ENCODE data around the gene MX1.
A peak's percentile ranks its signal among the peaks of the same experiment; 100 is the strongest.

MX1 gene, protein sequence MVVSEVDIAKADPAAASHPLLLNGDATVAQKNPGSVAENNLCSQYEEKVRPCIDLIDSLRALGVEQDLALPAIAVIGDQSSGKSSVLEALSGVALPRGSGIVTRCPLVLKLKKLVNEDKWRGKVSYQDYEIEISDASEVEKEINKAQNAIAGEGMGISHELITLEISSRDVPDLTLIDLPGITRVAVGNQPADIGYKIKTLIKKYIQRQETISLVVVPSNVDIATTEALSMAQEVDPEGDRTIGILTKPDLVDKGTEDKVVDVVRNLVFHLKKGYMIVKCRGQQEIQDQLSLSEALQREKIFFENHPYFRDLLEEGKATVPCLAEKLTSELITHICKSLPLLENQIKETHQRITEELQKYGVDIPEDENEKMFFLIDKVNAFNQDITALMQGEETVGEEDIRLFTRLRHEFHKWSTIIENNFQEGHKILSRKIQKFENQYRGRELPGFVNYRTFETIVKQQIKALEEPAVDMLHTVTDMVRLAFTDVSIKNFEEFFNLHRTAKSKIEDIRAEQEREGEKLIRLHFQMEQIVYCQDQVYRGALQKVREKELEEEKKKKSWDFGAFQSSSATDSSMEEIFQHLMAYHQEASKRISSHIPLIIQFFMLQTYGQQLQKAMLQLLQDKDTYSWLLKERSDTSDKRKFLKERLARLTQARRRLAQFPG

DNA sequence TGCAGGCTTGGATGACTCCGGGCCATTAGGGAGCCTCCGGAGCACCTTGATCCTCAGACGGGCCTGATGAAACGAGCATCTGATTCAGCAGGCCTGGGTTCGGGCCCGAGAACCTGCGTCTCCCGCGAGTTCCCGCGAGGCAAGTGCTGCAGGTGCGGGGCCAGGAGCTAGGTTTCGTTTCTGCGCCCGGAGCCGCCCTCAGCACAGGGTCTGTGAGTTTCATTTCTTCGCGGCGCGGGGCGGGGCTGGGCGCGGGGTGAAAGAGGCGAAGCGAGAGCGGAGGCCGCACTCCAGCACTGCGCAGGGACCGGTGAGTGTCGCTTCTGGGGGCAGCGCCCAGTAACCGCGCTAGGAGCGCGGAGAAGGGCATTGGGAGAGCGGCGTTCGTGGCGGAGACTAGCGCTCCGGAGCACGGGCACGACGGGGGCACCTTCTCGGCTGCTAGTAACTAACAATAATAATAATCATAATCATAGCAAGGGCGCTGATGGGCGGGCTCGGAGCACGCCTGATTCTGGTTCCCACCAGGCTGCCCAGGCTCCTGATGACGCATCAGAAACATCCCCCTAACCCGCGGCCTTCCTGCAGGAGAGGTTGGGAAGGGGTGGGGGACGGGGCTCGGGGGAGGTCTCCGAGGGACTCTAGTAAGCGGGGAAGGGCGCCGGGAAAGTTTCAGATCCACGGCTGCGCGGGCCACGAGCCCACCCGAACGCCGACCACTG lies at the start of gene MX1:
Gene MX1, plus strand, starts transcription at position 286 of the 722 bp plus-strand sequence. CDS start 5,832 bp downstream, outside the sequence.
- DNase-seq = peak; percentile 89

DNA sequence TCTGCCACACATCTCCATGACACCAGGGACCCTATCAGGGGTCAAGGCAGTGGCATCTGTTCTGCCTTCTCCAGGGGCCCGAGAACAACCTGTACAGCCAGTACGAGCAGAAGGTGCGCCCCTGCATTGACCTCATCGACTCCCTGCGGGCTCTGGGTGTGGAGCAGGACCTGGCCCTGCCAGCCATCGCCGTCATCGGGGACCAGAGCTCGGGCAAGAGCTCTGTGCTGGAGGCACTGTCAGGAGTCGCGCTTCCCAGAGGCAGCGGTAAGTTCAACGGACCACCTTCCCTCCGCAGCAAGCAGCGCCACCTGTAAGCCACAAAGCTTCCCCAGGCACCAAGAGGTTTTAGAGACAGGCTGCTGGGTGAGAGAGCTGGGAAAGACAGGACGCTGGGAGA lies 48.3 kb upstream of the MX1 start:
- DNase-seq = no peak

DNA sequence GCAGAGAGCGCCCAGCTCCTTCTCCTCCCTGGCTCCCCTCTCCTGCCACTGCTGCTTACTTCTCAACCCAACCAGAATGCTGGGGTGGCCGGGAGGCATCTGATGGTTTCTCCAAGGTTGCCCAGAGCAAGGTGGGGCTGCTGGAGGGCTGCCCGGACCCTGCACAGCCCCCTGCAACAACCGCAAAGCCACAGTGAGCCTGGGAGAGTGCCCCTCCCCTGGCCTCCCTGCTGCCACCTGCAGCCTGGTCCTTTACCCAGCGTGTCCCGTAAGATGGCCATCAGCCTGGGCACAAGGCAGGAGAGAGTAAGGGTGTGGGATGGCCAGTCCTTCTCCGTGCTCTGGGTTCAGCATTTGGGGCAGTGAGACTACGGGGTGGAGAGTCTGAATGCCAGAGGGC lies 47.2 kb upstream of the MX1 start:
- no peak for DNase-seq

DNA sequence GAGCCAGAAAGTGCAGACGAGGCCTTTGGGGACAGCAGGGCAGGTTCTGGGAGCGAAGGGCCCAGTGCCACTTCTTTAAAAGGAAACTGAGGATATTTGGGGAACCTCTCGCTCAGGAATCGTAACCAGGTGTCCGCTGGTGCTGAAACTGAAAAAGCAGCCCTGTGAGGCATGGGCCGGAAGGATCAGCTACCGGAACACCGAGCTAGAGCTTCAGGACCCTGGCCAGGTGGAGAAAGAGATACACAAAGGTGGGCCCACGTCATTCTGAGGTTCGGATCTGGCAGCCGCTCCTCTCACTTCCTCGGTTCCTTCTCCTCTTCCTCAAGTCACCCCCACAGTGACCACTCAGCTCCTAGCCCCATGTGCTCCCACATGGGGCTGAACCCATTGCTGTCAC lies 46.1 kb upstream of the MX1 start:
- DNase-seq = no peak

DNA sequence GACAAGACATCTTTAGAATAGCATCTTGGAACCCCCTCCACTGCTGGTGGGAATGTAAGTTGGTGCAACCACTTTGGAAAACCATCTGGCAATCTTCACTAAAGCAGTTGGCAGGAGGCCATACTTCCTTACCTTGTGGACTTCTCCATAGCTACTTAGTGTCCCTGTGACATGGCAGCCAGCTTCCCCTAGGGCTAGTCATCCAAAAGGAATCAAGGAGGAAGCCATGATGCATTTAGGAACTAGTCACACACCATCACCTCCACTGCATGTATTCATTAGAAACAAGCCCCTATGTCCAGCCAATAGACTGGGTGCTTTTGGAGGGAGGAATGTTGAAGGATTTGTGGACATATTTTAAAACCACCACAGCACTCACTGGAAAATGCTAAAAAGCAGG lies 44.3 kb upstream of the MX1 start:
- DNase-seq = no peak

- no peak for DNase-seq
Measured at GRCh38 chr21:41387042-41387819, 38.8 kb upstream of the MX1 start.

DNA sequence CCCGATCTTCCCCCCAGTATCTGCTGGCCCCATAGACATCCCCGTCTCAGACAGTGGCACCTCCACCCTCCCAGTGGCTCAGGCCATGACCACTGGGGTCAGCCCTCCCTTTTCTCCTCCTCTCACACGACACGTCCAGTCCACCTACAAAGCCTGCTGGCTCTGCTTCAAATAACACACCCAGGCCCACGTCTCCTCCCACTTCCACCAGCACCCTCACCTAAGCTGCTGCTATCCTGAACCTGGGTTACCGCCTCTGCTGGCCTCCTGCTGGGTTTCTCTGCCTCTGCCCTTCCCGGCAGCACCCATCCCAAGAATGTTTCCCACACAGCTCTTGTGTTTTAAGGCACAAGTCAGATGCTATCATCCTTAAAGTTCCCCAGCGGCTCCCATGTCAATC lies 38.2 kb upstream of the MX1 start:
- no peak for DNase-seq

- no peak for DNase-seq
Measured at GRCh38 chr21:41388259-41388658, 37.8 kb upstream of the MX1 start.

DNA sequence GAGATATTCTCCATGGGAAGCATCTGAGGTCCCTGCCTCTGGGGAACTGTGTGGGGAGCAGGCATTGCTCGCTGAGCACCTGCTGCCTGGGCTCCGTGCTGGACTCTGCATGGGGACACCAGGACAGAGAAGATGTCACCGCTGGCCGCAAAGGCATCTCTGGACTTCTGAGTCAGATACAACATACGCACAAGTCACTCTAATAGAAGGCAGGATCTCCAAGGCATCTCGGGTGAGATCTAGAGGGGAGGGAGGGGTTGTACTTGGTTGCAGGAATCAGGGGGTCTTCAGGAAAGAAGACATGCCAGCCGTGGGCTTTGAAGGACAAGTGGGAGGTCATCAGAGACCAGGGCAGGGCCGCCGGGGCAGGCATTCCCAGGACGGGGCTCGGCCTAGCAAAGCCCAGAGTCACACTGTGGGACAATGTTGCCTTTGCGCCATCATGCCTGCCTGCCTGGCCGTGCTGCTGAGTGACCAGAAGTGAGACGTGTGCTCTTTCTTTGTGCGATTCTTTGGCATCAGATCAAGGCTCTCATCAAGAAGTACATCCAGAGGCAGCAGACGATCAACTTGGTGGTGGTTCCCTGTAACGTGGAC lies 35.9 kb upstream of the MX1 start:
- no peak for DNase-seq

DNA sequence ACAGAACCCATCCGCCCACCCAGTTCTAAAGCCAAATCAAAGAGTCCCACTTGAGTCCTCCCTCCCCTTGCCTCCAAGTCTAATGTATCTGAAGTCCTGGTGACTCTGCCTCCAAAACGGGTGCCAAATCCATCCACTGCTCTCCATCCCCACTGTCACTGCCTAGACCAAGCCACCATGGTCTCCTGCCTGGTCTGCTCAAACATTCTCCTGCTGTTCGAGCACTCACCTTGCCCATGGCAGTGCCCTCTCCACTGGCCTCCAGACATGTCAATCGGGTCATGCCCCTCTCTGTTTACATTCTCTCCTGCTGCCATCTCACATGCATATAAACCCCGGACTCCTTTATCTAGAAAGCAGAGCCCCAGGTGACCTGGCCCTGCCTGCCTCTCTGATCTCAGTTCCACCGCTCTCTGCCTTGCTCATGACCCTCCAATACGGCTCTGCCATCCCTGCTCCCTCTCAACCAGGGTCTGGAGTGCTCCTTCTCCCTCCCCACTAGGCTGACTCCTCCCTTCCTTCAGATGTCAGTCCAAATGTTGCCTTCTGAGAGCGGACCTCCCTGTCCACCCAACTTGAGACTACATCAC lies 32.1 kb upstream of the MX1 start:
- DNase-seq = no peak

- DNase-seq = no peak
Measured at GRCh38 chr21:41396558-41397075, 29.4 kb upstream of the MX1 start.

DNA sequence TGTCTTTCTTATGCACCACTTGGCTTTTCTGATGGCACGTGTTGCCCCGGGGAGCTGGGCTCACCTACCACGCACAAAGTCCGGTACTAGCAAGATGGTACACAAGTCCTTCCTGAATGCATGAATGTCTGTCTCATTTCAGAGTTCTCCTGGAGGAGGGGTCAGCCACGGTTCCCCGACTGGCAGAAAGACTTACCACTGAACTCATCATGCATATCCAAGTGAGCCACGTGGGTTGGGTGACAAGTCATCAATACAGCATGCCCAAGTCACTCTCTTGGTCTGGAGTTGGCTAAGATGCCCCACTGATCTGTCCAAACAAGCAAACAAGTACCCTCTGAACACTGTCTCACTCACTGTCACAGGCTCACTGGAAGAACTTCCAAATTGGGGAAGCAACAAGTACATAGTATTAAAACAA lies 28.6 kb upstream of the MX1 start:
- DNase-seq = no peak

GRCh38 chr21:41398251-41398650 lies 27.8 kb upstream of the MX1 start:
- DNase-seq = no peak

DNA sequence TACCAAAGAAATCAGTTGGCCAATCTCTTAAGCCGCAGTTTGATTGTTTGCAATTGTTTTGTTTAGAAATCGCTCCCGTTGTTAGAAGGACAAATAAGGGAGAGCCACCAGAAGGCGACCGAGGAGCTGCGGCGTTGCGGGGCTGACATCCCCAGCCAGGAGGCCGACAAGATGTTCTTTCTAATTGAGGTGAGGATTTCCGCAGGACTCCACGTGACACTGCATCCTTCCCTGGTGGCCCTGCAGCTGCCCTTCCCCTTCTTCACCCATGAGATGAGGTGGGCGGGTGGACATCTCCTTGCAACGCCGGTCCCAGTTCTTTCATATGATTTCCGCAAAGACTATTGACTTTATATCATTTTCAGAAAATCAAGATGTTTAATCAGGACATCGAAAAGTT lies 27.2 kb upstream of the MX1 start:
- no peak for DNase-seq

DNA sequence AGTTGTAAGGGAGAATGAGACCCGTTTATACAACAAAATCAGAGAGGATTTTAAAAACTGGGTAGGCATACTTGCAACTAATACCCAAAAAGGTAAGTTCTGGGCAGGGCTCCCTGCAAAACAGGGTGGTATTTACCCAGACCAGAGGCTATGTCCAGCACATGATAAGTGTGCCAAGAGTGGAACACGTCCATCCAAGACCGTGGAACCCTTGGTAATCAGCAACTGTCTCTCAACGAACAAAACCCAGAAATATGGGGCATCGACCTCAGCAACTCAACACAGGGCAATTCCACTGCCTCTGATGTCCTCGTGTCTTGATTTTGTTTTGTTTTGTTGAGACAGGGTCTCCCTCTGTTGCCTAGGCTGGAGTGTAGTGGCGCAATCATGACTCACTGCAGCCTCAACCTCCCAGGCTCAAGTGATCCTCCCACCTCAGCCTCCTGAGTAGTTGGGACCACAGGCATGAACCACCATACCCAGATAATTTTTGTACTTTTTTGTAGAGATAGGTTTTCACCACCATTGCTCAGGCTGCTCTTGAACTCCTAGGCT lies 26.7 kb upstream of the MX1 start:
- no peak for DNase-seq

DNA sequence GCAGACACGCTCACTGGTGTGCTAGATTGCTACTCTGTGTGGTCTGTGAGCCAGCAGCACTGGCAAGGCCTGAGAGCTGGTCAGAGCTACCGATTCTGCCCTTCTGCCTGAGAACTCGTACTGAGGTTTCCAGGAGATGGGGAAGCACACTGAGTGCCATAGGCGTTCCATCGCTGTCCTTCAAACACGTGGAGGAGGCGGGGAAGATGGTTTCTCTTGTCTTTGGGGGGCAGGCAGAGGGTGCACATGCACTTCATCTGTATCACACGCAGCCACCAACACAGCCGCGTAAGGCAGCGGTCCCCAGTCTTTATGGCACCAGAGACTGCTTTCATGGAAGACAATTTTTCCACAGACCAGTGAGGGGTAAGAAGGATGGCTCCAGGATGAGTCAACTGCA lies 23.8 kb upstream of the MX1 start:
- DNase-seq = no peak

DNA sequence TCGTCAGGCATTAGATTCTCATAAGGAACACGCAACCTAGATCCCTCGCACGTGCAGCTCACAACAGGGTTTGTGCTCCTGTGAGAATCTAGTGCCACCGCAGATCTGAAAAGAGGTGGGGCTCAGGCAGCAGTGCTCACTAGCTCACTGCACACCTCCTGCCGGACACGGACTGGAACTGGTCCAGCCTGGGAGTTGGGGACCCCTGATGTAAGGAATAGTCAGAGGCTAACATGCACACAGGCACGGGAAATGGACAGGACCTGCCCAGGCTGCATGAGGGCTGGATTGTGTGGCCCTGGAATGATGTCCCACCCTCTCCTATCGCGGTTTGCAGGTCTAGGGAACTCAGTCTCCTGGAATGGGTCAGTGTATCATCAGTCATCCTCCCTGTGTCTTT lies 23.2 kb upstream of the MX1 start:
- DNase-seq = no peak

DNA sequence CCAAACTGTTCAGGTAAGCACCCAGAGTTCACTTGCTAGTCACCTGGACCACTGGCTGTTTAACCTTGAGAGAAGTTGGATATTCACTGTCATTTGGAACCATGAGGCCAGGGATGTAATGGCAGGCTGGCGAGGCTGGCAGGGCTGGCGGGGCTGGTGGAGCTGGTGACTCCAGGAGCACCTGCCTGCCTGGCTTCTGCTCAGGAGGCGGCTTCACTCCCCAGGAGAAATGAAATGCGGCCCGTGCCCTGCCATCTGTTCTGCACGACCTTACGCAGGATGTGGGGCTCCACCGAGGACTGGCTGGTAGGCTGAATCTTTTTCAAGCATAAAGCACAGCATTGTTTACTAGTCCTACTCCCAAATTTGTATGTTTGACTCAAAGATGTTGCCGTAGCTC lies 22.7 kb upstream of the MX1 start:
- no peak for DNase-seq

DNA sequence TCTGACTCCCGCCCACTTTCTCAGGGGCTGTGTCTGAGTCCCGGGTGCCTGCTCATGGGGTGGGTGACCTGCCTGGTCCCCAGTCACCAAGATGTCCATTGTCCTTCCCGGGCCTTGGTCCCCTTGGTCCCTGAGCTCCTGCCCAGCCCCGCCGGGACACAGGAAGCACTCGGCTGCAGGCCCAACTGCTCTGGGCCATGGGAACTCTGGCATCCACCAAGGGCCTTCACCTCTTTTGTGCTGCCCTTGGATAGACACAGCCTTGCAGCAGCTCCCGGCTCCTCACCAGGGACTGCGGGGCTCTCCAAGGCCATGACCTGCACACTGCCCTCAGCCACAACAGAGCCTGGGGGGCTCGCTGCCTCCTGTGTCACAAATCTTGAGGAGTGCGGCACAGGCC lies 22.1 kb upstream of the MX1 start:
- no peak for DNase-seq

DNA sequence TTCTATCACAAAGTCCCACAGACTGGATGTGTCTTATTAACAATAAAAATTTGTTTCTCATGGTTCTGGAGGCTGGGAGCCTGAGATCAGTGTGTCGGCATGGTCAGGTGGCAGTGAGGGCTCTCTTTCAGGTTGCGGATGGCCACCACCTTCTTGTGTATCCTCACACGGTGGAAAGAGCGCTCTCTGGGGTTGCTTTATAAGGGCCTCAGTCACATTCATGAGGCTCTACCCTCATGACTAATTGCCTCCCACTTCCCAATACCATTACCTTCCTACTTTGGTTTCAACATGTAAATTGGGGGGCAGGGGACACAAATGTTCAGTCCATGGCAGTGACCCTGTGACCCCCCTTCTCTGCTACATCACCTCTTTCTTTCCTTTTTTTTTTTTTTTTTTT lies 20.7 kb upstream of the MX1 start:
- no peak for DNase-seq

- DNase-seq = no peak
Measured at GRCh38 chr21:41406340-41406739, 19.7 kb upstream of the MX1 start.

Measured in CD4-positive, alpha-beta T cell treated with Interleukin-17A for 1 hour (primary cell).